ENCODE measurements around the gene VDAC2. TPM values are rescaled to one million over a fixed set of nuclear protein-coding genes. Genes with fewer than 3 reads are reported as not detected.

VDAC2 gene
- total RNA-seq, 1 experiment from 2014 or later = 284 TPM

DNA sequence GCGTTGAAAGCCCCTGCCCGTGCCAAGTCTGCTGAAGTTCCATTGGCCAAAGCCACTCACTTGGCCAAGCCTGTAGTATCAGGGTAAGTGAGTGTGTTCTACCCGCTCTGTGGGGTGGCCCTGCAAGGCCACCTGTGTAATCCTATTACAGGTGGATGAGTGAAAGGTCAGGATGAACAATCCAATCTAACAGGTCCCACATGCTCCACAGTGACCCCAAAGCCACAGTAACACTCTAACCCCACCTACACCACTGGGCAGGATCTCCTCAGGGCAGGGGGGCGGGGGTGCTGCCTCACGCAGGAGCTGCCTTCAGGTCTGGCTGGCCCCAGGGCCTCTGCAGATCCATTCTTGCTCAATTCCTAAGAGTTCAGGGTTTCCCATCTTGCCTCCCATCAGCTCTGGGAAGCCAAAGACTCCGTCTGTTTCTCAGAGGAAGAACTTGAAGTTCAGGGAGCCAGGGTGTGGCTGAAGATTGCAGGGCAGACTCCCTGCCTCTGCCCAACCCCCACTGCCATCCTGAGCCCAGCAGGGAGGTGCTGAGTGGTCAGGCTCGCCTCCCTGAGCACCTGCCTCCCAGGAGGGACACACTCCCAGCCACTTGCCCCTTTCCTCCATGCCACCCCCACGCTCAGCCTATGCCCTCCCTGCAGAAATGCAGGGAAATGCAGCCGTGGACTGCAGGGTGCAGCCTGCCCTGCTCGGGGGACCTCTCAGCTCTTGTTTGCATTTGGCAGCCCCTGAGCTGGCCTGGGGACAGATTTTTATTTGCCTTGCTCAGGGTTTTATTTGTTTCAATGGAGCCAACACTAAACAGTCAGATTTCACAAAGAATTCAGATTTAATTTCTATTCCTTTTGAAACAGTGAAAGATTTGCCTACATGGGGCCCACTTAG lies 35.0 kb downstream of the VDAC2 start:
- no peaks in the 10 kb centered on the region for H3K36me3 Mint-ChIP-seq
- no peak for TF ChIP-seq KAT7 (CRISPR knock-in tag; IDR thresholded peaks at IDR 0.05; ENCODE audit: borderline replicate concordance)
- 0 out of 2 replicates have a peak, but pooled peaks have one; percentile 14 for TF ChIP-seq ZNF423 (CRISPR knock-in tag; IDR thresholded peaks at IDR 0.05)
- TF ChIP-seq, protein P1, sequence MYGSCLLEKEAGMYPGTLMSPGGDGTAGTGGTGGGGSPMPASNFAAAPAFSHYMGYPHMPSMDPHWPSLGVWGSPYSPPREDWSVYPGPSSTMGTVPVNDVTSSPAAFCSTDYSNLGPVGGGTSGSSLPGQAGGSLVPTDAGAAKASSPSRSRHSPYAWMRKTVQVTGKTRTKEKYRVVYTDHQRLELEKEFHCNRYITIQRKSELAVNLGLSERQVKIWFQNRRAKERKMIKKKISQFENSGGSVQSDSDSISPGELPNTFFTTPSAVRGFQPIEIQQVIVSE (CRISPR knock-in tag; IDR thresholded peaks at IDR 0.05; ENCODE audit: borderline replicate concordance) = no peak
- TF ChIP-seq, protein P2, sequence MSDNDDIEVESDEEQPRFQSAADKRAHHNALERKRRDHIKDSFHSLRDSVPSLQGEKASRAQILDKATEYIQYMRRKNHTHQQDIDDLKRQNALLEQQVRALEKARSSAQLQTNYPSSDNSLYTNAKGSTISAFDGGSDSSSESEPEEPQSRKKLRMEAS (CRISPR knock-in tag; IDR thresholded peaks at IDR 0.05) = no peak
- no peak for TF ChIP-seq SMAD3 (CRISPR knock-in tag; IDR thresholded peaks at IDR 0.05; ENCODE audit: borderline replicate concordance)
- TF ChIP-seq, protein P3, sequence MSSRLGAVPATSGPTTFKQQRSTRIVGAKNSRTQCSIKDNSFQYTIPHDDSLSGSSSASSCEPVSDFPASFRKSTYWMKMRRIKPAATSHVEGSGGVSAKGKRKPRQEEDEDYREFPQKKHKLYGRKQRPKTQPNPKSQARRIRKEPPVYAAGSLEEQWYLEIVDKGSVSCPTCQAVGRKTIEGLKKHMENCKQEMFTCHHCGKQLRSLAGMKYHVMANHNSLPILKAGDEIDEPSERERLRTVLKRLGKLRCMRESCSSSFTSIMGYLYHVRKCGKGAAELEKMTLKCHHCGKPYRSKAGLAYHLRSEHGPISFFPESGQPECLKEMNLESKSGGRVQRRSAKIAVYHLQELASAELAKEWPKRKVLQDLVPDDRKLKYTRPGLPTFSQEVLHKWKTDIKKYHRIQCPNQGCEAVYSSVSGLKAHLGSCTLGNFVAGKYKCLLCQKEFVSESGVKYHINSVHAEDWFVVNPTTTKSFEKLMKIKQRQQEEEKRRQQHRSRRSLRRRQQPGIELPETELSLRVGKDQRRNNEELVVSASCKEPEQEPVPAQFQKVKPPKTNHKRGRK (CRISPR knock-in tag; IDR thresholded peaks at IDR 0.05; ENCODE audit: borderline replicate concordance) = no peak
- POLR2A ChIA-PET = interaction anchor here (1.0 kb wide), 1 partner anchor 216 kb away, joined by 3 read pairs; no protein-coding TSS in a partner anchor
- H3K4me1 Mint-ChIP-seq = peaks cover 14% of the 10 kb centered on the region
- no peak overlapping the region for H3K4me3 Mint-ChIP-seq
- no peaks in the 10 kb centered on the region for H3K27me3 Mint-ChIP-seq (ENCODE audit: low read depth)
- CTCF ChIA-PET = interaction anchor here (0.5 to 3.0 kb wide), 4 partner anchors 11 to 483 kb away, joined by 3 to 16 read pairs (median 4); partner anchors contain the start of gene COMTD1
- H3K27ac Mint-ChIP-seq = no peak overlapping the region
- DNase-seq (ENCODE audit: low spot score) = no peak
- H3K9me3 Mint-ChIP-seq = no peaks in the 10 kb centered on the region
- peak; percentile 31 for ATAC-seq

DNA sequence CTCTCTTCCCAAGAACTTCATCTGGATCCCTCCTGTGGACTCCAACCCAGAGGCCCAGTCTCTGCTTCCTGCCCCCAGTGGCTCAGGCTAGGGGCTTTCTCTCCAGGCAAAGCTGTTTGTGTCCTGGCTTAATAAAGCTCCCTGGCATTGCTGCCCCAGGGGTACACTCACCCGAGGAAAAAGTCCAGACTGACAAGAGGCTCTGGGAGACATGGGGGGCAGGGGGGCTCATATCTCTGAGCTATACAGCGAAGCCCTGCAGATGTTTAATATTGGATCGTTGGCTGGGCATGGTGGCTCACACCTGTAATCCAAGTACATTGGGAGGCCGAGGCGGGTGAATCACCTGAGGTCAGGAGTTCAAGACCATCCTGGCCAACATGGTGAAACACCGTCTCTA lies 35.9 kb downstream of the VDAC2 start:
- CTCF ChIA-PET = interaction anchor here (0.8 to 3.0 kb wide), 3 partner anchors 12 to 58 kb away, joined by 3 to 16 read pairs (median 4); partner anchors contain the start of gene COMTD1
- POLR2A ChIA-PET = no interaction called here

More for the DNA sequence above, 35.9 kb downstream of the VDAC2 start:
- H3K36me3 Mint-ChIP-seq = no peaks in the 10 kb centered on the region
- no peaks in the 10 kb centered on the region for H3K9me3 Mint-ChIP-seq
- no peak for TF ChIP-seq RELA (CRISPR knock-in tag; IDR thresholded peaks at IDR 0.05; ENCODE audit: borderline replicate concordance)
- no peak for TF ChIP-seq ZNF138 (CRISPR knock-in tag; conservative IDR thresholded peaks at IDR 0.05)
- no peak for TF ChIP-seq ZBTB21 (CRISPR knock-in tag; IDR thresholded peaks at IDR 0.05; ENCODE audit: borderline replicate concordance)
- no peak for TF ChIP-seq CREM (CRISPR knock-in tag; IDR thresholded peaks at IDR 0.05)
- TF ChIP-seq ZNF532 (CRISPR knock-in tag; IDR thresholded peaks at IDR 0.05; ENCODE audit: borderline replicate concordance) = no peak
- TF ChIP-seq IRF2 (CRISPR knock-in tag; IDR thresholded peaks at IDR 0.05; ENCODE audit: borderline replicate concordance, low read depth) = no peak
- TF ChIP-seq PRRX2 (CRISPR knock-in tag; IDR thresholded peaks at IDR 0.05) = no peak
- no peak for TF ChIP-seq E2F1 (CRISPR knock-in tag; IDR thresholded peaks at IDR 0.05)
- TF ChIP-seq KAT7 (CRISPR knock-in tag; IDR thresholded peaks at IDR 0.05; ENCODE audit: borderline replicate concordance) = no peak
- no peak for TF ChIP-seq ETV6 (CRISPR knock-in tag; IDR thresholded peaks at IDR 0.05)
- no peak for TF ChIP-seq FOXJ3 (CRISPR knock-in tag; IDR thresholded peaks at IDR 0.05; ENCODE audit: borderline replicate concordance)
- TF ChIP-seq PRDM15 (CRISPR knock-in tag; IDR thresholded peaks at IDR 0.05) = no peak
- no peak for TF ChIP-seq HMGA2 (CRISPR knock-in tag; IDR thresholded peaks at IDR 0.05)
- TF ChIP-seq, protein P4, sequence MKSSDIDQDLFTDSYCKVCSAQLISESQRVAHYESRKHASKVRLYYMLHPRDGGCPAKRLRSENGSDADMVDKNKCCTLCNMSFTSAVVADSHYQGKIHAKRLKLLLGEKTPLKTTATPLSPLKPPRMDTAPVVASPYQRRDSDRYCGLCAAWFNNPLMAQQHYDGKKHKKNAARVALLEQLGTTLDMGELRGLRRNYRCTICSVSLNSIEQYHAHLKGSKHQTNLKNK (CRISPR knock-in tag; IDR thresholded peaks at IDR 0.05) = no peak
- no peak for TF ChIP-seq ZNF121 (CRISPR knock-in tag; IDR thresholded peaks at IDR 0.05)
- no peak for TF ChIP-seq SP1 (CRISPR knock-in tag; conservative IDR thresholded peaks at IDR 0.05)
- H3K4me3 Mint-ChIP-seq = no peak overlapping the region
- DNase-seq (ENCODE audit: low spot score) (no peak), ATAC-seq (no peak)
- peaks cover 14% of the 10 kb centered on the region for H3K4me1 Mint-ChIP-seq
- no peaks in the 10 kb centered on the region for H3K27me3 Mint-ChIP-seq (ENCODE audit: low read depth)
- H3K27ac Mint-ChIP-seq = no peak overlapping the region
